ENCODE measurements around the gene SLC6A2.

The SLC6A2 gene

DNA sequence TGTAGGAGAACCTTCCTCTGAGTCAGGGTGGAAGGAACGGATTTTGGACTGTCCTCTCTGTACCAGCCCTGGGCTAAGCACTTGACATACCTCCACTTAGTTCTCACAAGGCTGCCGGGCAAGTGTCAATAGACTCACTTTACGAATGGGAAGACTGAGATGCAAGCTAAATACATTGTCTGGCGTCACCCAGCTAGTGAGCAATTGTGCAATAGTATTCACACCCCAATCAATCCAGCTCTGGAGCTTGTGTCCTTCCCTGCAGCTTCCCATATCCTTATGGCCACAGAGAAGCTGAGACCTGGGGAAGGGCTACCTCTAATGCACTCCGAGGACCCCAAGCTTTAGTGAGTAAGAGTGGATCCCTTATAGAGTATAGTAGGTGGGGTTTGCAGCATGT is 39.8 kb downstream of the SLC6A2 start:
- Histone ChIP-seq H3K4me3 (ENCODE audit: low read length) (no peak overlapping the region), H3K4me1 (ENCODE audit: control insufficient read depth, insufficient read depth, low read length) (0 out of 2 replicates have a peak, but pooled peaks cover 1% of the 10 kb centered on the region), H3K27ac (ENCODE audit: low read length) (no peak overlapping the region), H3K27me3 (ENCODE audit: control insufficient read depth, insufficient read depth, low read length) (no peaks in the 10 kb centered on the region), H3K9me3 (ENCODE audit: control insufficient read depth, insufficient read depth, low read length) (no peaks in the 10 kb centered on the region), H3K36me3 (ENCODE audit: control insufficient read depth, insufficient read depth, low read length) (no peaks in the 10 kb centered on the region)
- no CpG with 5 or more reads among the region's 5 CpGs for WGBS (ENCODE audit: insufficient coverage, insufficient read length)
- DNase-seq (ENCODE audit: low read depth, low spot score) = no peak

DNA sequence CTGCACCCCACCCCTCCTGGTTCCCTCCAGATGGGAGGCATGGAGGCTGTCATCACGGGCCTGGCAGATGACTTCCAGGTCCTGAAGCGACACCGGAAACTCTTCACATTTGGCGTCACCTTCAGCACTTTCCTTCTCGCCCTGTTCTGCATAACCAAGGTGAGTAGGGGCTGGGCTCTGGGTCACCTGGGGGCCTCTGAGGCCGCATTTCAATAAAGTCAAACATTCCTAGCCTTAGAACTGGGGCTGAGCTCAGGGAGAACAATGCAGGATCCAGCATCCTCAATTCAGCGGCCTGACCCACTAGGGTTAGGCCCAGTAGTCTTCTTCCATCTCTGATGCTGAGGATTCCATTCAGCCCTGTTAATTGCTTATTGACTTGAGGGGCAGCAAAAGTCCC is 42.1 kb downstream of the SLC6A2 start:
- Histone ChIP-seq H3K36me3 (ENCODE audit: control insufficient read depth, insufficient read depth, low read length) (no peaks in the 10 kb centered on the region), H3K27me3 (ENCODE audit: control insufficient read depth, insufficient read depth, low read length) (no peaks in the 10 kb centered on the region), H3K4me1 (ENCODE audit: control insufficient read depth, insufficient read depth, low read length) (0 out of 2 replicates have a peak, but pooled peaks cover 1% of the 10 kb centered on the region), H3K9me3 (ENCODE audit: control insufficient read depth, insufficient read depth, low read length) (no peaks in the 10 kb centered on the region), H3K4me3 (ENCODE audit: low read length) (no peak overlapping the region), H3K27ac (ENCODE audit: low read length) (no peak overlapping the region)
- WGBS (ENCODE audit: insufficient coverage, insufficient read length) = no CpG with 5 or more reads among the region's 7 CpGs
- DNase-seq (ENCODE audit: low read depth, low spot score) = no peak

DNA sequence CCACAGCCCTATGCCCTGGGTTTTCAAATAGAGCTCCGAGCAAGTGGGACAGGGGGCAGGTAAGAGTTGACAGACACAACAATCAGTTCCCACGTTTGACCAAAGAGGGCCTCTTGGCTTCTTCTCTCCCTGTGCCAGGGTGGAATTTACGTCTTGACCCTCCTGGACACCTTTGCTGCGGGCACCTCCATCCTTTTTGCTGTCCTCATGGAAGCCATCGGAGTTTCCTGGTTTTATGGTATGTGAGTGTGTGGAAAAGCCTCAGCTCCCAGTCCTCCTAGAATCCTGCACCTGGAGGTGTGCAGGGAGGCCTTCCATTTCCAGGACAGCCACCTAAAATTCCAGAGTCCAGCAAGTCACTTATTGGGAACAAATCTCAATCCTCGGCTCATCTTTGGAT is 42.5 kb downstream of the SLC6A2 start:
- no peaks in the 10 kb centered on the region for H3K36me3 ChIP-seq (ENCODE audit: control insufficient read depth, insufficient read depth, low read length)
- H3K4me1 ChIP-seq (ENCODE audit: control insufficient read depth, insufficient read depth, low read length) = 0 out of 2 replicates have a peak, but pooled peaks cover 1% of the 10 kb centered on the region
- no peak overlapping the region for H3K4me3 ChIP-seq (ENCODE audit: low read length)
- no peaks in the 10 kb centered on the region for H3K27me3 ChIP-seq (ENCODE audit: control insufficient read depth, insufficient read depth, low read length)
- WGBS (ENCODE audit: insufficient coverage, insufficient read length) = no CpG with 5 or more reads among the region's 6 CpGs
- no peak for DNase-seq (ENCODE audit: low read depth, low spot score)
- H3K9me3 ChIP-seq (ENCODE audit: control insufficient read depth, insufficient read depth, low read length) = no peaks in the 10 kb centered on the region
- no peak overlapping the region for H3K27ac ChIP-seq (ENCODE audit: low read length)

DNA sequence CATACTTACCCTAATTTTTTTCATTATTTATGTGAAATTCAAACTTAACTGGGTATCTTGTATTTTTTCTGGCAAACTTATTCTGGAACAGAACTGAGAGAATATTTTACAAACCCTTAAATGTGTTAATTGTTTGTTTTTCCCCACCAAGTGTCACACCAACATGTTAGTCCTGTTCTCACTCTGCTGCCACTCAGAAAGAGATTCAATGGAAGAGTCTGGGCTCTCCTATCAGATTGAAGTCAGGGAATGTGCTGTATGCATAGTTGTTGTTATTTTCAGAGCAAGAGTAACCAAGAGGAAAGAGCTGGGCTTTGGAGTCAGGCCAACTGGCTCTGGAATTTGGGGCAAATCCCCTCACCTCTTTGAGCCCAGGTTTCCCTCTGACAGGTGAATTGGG is 43.2 kb downstream of the SLC6A2 start:
- H3K36me3 ChIP-seq (ENCODE audit: control insufficient read depth, insufficient read depth, low read length) = no peaks in the 10 kb centered on the region
- no peak for DNase-seq (ENCODE audit: low read depth, low spot score)

DNA sequence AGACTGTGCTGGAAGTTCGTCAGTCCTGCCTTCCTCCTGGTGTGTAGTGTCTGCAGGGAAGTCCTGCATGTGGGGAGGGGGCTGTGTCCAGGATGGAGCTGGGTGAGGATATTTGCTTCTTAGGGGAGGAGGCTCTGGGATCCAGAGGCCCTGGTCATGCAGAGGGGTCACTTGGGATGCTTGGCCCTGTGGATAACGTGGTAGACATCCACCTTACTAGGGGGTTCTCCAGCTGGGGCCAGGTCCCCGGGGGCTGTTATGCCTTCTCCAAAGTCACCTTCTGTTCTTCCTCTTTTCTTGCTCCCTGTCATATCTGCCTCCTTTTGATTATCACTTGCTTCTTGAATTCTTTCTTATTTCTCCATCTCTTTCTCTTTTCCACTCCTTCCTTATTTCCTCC is 43.8 kb downstream of the SLC6A2 start:
- WGBS (ENCODE audit: insufficient coverage, insufficient read length) = no CpG with 5 or more reads among the region's 3 CpGs
- DNase-seq (ENCODE audit: low read depth, low spot score) = no peak
- H3K4me3 ChIP-seq (ENCODE audit: low read length) = no peak overlapping the region

More for the DNA sequence above, 43.2 kb downstream of the SLC6A2 start:
- H3K9me3 ChIP-seq (ENCODE audit: control insufficient read depth, insufficient read depth, low read length) = no peaks in the 10 kb centered on the region
- H3K27me3 ChIP-seq (ENCODE audit: control insufficient read depth, insufficient read depth, low read length) = no peaks in the 10 kb centered on the region
- no peak overlapping the region for H3K4me3 ChIP-seq (ENCODE audit: low read length)
- 0 out of 2 replicates have a peak, but pooled peaks cover 1% of the 10 kb centered on the region for H3K4me1 ChIP-seq (ENCODE audit: control insufficient read depth, insufficient read depth, low read length)
- no peak overlapping the region for H3K27ac ChIP-seq (ENCODE audit: low read length)

DNA sequence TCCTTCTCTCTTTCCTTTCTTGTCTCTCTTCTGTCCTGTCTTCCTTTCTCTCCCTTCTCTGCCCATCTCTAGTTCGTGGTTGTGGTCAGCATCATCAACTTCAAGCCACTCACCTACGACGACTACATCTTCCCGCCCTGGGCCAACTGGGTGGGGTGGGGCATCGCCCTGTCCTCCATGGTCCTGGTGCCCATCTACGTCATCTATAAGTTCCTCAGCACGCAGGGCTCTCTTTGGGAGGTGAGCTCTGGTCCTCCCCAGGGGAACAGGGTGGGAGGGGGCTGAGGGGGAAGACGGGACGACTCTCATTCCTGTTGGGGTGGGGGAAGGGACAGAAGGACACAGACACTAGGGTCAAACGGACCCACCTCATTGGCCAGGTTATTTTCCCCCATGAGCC is 44.3 kb downstream of the SLC6A2 start:
- Histone ChIP-seq H3K9me3 (ENCODE audit: control insufficient read depth, insufficient read depth, low read length) (no peaks in the 10 kb centered on the region), H3K36me3 (ENCODE audit: control insufficient read depth, insufficient read depth, low read length) (no peaks in the 10 kb centered on the region), H3K4me1 (ENCODE audit: control insufficient read depth, insufficient read depth, low read length) (0 out of 2 replicates have a peak, but pooled peaks cover 1% of the 10 kb centered on the region), H3K27me3 (ENCODE audit: control insufficient read depth, insufficient read depth, low read length) (no peaks in the 10 kb centered on the region), H3K4me3 (ENCODE audit: low read length) (no peak overlapping the region), H3K27ac (ENCODE audit: low read length) (no peak overlapping the region)
- WGBS (ENCODE audit: insufficient coverage, insufficient read length) = no CpG with 5 or more reads among the region's 10 CpGs
- DNase-seq (ENCODE audit: low read depth, low spot score) = no peak

More for the DNA sequence above, 43.8 kb downstream of the SLC6A2 start:
- Histone ChIP-seq H3K36me3 (ENCODE audit: control insufficient read depth, insufficient read depth, low read length) (no peaks in the 10 kb centered on the region), H3K9me3 (ENCODE audit: control insufficient read depth, insufficient read depth, low read length) (no peaks in the 10 kb centered on the region), H3K27me3 (ENCODE audit: control insufficient read depth, insufficient read depth, low read length) (no peaks in the 10 kb centered on the region), H3K4me1 (ENCODE audit: control insufficient read depth, insufficient read depth, low read length) (0 out of 2 replicates have a peak, but pooled peaks cover 1% of the 10 kb centered on the region), H3K27ac (ENCODE audit: low read length) (no peak overlapping the region)

DNA sequence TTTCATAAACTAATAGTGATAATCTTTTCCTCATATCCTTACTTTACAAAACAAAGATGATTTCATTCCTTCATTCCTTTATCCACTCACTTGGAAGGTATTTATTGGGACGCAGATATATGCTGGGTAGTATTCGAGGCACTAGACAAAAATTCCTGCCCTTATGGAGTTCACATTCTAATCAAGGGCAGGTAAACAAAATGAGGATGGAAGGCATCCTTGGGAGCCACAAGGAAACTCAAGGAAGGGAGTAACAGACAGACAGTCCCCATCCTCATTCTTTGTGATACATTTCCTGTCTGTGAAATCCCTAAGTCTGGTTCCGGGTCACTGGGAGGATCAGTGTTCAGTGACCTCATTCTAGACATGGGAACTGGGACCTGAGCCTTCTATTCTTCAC is 45.2 kb downstream of the SLC6A2 start:
- Histone ChIP-seq H3K4me3 (ENCODE audit: low read length) (no peak overlapping the region), H3K36me3 (ENCODE audit: control insufficient read depth, insufficient read depth, low read length) (no peaks in the 10 kb centered on the region), H3K27me3 (ENCODE audit: control insufficient read depth, insufficient read depth, low read length) (no peaks in the 10 kb centered on the region), H3K27ac (ENCODE audit: low read length) (no peak overlapping the region), H3K9me3 (ENCODE audit: control insufficient read depth, insufficient read depth, low read length) (no peaks in the 10 kb centered on the region), H3K4me1 (ENCODE audit: control insufficient read depth, insufficient read depth, low read length) (0 out of 2 replicates have a peak, but pooled peaks cover 1% of the 10 kb centered on the region)
- no peak for DNase-seq (ENCODE audit: low read depth, low spot score)
- no CpG with 5 or more reads among the region's 3 CpGs for WGBS (ENCODE audit: insufficient coverage, insufficient read length)

DNA sequence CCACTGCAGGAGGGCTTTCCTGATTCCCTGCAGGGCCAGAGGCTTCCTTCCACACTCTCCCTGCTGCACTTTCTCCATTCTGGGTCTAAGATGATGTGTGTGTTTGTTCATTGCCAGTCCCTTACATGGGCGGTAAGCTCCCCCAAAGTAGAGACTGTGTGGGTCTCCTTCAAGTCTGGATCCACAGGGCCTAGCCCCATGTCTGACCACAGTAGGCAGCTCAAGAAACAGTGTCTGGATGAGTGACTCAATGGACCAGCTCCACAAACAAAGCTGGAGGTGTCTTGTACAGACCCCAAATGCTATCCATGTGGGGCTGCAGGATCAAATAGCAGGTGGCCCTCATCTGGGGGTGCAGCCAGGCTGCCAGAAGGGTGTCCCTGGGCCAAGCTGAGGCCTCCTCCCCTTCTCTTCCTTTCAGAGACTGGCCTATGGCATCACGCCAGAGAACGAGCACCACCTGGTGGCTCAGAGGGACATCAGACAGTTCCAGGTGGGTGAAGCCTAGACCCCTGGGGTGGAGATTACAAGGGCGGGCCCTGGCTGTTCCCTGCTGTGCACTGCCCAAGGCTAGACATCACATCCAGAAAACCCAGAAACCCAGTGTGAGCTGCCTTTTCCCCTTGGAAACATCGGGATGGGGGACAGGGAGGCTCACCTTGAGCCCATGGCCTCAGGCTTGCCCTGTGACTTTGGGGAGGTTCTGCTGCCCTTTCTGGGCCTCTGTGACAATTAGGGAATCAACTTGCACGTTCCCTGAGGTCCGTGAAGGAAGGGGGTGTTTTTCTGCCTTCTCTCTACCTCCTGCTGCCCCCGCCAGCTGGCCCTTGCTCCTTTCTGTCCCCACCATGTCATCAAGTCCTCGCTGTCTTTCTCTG is 45.9 kb downstream of the SLC6A2 start:
- H3K27ac ChIP-seq (ENCODE audit: low read length) = no peak overlapping the region
- DNase-seq (ENCODE audit: low read depth, low spot score) = peak; percentile 35
- WGBS (ENCODE audit: insufficient coverage, insufficient read length) = no CpG with 5 or more reads among the region's 9 CpGs
- H3K36me3 ChIP-seq (ENCODE audit: control insufficient read depth, insufficient read depth, low read length) = no peaks in the 10 kb centered on the region
- H3K27me3 ChIP-seq (ENCODE audit: control insufficient read depth, insufficient read depth, low read length) = no peaks in the 10 kb centered on the region
- 0 out of 2 replicates have a peak, but pooled peaks cover 1% of the 10 kb centered on the region for H3K4me1 ChIP-seq (ENCODE audit: control insufficient read depth, insufficient read depth, low read length)
- H3K4me3 ChIP-seq (ENCODE audit: low read length) = no peak overlapping the region
- H3K9me3 ChIP-seq (ENCODE audit: control insufficient read depth, insufficient read depth, low read length) = no peaks in the 10 kb centered on the region

DNA sequence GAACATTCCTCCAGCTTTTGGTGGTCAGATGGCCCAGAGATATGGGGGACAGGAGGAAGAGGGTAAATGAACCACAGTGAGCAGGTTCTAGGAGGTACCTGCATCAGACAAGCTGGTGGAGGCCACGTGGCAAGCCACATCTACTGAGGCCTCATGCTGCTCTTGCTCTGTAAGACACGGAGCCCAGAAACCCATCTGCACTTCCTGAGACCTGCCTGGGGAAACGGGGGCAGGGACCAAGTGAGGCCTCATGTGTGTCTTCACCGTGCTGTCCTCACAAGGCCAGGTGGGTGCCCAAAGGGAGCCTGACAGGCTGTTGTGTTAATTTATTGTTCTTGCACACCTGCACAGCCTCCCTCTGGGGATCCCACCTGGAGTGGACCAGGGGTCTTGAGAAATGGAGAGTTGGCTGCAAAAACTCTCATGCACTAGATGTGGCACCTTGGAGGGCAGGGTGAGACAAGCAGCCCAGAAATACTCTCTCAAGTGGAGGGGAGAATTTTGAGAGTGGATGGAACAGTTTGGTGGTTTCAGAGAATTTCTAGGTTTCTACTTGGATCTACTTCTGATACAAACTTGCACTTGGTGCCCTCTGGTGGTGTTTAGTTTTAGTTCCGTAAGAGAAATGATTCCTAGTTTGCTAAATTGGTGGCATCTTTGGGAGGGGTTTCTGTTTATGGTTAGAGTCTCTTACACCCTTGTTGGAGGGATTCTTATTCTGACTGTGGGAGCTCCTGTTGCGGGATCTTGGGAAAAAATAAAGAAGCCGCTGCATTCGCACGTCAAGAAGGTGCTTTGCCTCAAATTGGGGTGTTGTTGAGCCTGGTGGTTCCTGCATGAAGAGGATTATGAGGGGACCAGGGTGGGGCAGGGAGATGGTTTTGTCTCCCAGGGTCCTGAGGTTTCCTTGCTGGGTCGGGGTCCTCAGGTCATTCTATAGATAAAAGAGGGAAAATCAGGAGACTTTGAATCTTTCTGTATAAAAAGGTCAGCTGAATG is 47.5 kb downstream of the SLC6A2 start:
- WGBS (ENCODE audit: insufficient coverage, insufficient read length) = no CpG with 5 or more reads among the region's 10 CpGs
- Histone ChIP-seq H3K4me1 (ENCODE audit: control insufficient read depth, insufficient read depth, low read length) (no peaks in the 10 kb centered on the region), H3K36me3 (ENCODE audit: control insufficient read depth, insufficient read depth, low read length) (no peaks in the 10 kb centered on the region), H3K27me3 (ENCODE audit: control insufficient read depth, insufficient read depth, low read length) (no peaks in the 10 kb centered on the region), H3K4me3 (ENCODE audit: low read length) (no peak overlapping the region), H3K27ac (ENCODE audit: low read length) (no peak overlapping the region), H3K9me3 (ENCODE audit: control insufficient read depth, insufficient read depth, low read length) (no peaks in the 10 kb centered on the region)
- DNase-seq (ENCODE audit: low read depth, low spot score) = no peak

DNA sequence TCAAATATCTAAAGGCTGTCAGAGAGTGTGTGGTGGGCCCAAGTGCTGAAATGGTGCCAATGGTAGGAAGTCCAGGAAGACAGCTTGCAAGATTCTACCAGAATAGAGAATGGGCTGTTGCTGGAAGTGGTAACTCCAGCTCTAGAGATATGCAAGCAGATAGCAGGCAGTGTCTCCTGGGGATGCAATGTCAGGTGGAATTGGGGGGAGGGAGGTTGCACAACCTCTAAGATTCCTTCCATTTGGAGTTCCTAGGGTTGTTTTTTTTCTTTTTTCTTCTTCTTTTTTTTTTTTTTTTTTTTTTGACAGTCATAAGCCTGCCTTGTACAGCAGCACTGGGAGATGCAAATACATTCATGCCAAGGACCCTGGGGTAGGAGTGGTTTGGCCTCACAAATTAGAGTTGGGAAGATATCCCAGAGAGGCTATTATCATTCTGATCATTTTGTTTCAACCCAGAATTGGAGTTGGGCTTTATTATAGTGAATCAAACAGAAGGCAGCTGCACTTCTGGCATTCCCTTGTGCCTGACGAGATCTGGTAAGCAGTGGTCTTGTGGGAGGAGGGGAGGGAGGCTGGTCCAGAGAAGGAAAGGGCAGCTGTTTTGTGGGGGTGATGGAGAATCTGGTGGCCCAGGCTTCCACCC is 51.1 kb downstream of the SLC6A2 start:
- WGBS (ENCODE audit: insufficient coverage, insufficient read length) = no CpG with 5 or more reads among the region's 1 CpG

More for the DNA sequence above, 51.1 kb downstream of the SLC6A2 start:
- Histone ChIP-seq H3K4me1 (ENCODE audit: control insufficient read depth, insufficient read depth, low read length) (no peaks in the 10 kb centered on the region), H3K27me3 (ENCODE audit: control insufficient read depth, insufficient read depth, low read length) (no peaks in the 10 kb centered on the region), H3K9me3 (ENCODE audit: control insufficient read depth, insufficient read depth, low read length) (no peaks in the 10 kb centered on the region), H3K4me3 (ENCODE audit: low read length) (no peak overlapping the region), H3K27ac (ENCODE audit: low read length) (no peak overlapping the region), H3K36me3 (ENCODE audit: control insufficient read depth, insufficient read depth, low read length) (no peaks in the 10 kb centered on the region)
- DNase-seq (ENCODE audit: low read depth, low spot score) = no peak
